K562 (cell line): ENCODE results near the gene QARS1. TPM values are rescaled to one million over a fixed set of nuclear protein-coding genes. Genes with fewer than 3 reads are reported as not detected.
A peak's percentile ranks its signal among the peaks of the same experiment; 100 is the strongest.

ENCODE experiments used
- CEBPB ChIP-seq: fragments of 450-650 bp; IDR thresholded peaks from 2 replicates; pipeline ENCODE4 v1.6.1; 2016; ENCODE audit warnings: missing genetic modification characterization, missing compliant biosample characterization
- CHD1 ChIP-seq: fragments of 200-600 bp; sonication (generic); IDR thresholded peaks from one replicate; pipeline ENCODE4 v1.6.1; 2012; ENCODE audit warnings: mild to moderate bottlenecking, moderate library complexity, low read length, inconsistent platforms
- HLTF ChIP-seq: fragments of 450-650 bp; IDR thresholded peaks from 2 replicates; pipeline ENCODE4 v1.6.1; 2016
- HMG20A ChIP-seq: fragments of 450-650 bp; formaldehyde crosslinking; conservative IDR thresholded peaks from 2 replicates; pipeline ENCODE4 v1.4.0; 2020; ENCODE audit warnings: mild to moderate bottlenecking, mixed read lengths
- LEF1 ChIP-seq: fragments of 450-650 bp; IDR thresholded peaks from 2 replicates; pipeline ENCODE4 v1.6.1; 2016; ENCODE audit warnings: mild to moderate bottlenecking
- NR1H2 ChIP-seq: sonication (generic); formaldehyde crosslinking; IDR thresholded peaks from 2 replicates; pipeline ENCODE4 v1.4.0; 2020; ENCODE audit warnings: mild to moderate bottlenecking, missing genetic modification reagents
- PPARD ChIP-seq: fragments of 250-450 bp; sonication (Bioruptor Pico); IDR thresholded peaks from 2 replicates; pipeline ENCODE4 v1.8.0; 2022; ENCODE audit warnings: inconsistent platforms, mild to moderate bottlenecking, moderate library complexity
- RBBP5 ChIP-seq: fragments of 200-600 bp; sonication (generic); IDR thresholded peaks from 2 replicates; pipeline ENCODE4 v1.6.1; 2012; ENCODE audit warnings: borderline replicate concordance, mild to moderate bottlenecking, low read length, control low read depth, inconsistent platforms; ENCODE audit not compliant: insufficient read depth, poor library complexity, severe bottlenecking
- RCOR1 ChIP-seq, 2 experiments: IDR thresholded peaks; 2 replicates each; pipeline ENCODE4 v1.6.1; 2012; ENCODE audit warnings: low read depth in 2 of 2, low read length in 2 of 2, borderline replicate concordance in 1 of 2, improper control_type of control experiment in 1 of 2
- TFAP4 ChIP-seq: sonication (generic); formaldehyde crosslinking; IDR thresholded peaks from 2 replicates; pipeline ENCODE4 v1.8.0; 2022; ENCODE audit warnings: missing genetic modification reagents, mild to moderate bottlenecking, moderate library complexity, borderline replicate concordance
- ZBTB12 ChIP-seq: fragments of 250-450 bp; sonication (Bioruptor Pico); IDR thresholded peaks from 2 replicates; pipeline ENCODE4 v1.4.0; 2020
- ZNF354B ChIP-seq: fragments of 250-450 bp; sonication (Bioruptor Pico); IDR thresholded peaks from 2 replicates; pipeline ENCODE4 v1.4.0; 2020
- ZNF511 ChIP-seq: sonication (generic); formaldehyde crosslinking; IDR thresholded peaks from 2 replicates; pipeline ENCODE4 v1.8.0; 2022; ENCODE audit warnings: mild to moderate bottlenecking, missing genetic modification reagents
- ZNF79 ChIP-seq: fragments of 250-450 bp; sonication (Bioruptor Pico); IDR thresholded peaks from 2 replicates; pipeline ENCODE4 v1.4.0; 2020; ENCODE audit warnings: low read depth, mild to moderate bottlenecking, moderate library complexity
- polyA plus RNA-seq, 8 experiments: library from polyadenylated mRNA; depleted of rRNA in 4 of 8; stranded (reverse) in 5 of 8; unstranded in 3 of 8; fragments of >200 nt; fragmentation: Nextera tagmentation in 2 of 8; fragmentation: Illumina TruSeq in 1 of 8; extraction: Ambion mirVana in 2 of 8; extraction: Trizol in 1 of 8; gene quantifications; 2 replicates each; pipeline versions ENCODE4 v1.2.1 to v1.2.3, GENCODE V29; 2011 to 2014; ENCODE audit warnings: inconsistent platforms in 1 of 8, missing spikeins in 1 of 8
- total RNA-seq, 7 experiments: library from RNA; depleted of rRNA in 6 of 7; stranded (reverse); fragments of >200 nt in 6 of 7; fragmentation: Illumina TruSeq in 2 of 7; extraction: Trizol in 2 of 7; gene quantifications; 2 replicates each; pipeline versions ENCODE4 v1.2.1 to v1.2.3, GENCODE V29; 2011 to 2021; ENCODE audit warnings: low replicate concordance in 1 of 7
- TF ChIP-seq, protein P1 (sequence below), 3 experiments: fragments of 200-800 bp in 1 of 3; fragments of 250-450 bp in 1 of 3; fragments of 450-650 bp in 1 of 3; sonication (Bioruptor Pico) in 1 of 3; sonication (Bioruptor generic) in 1 of 3; formaldehyde crosslinking in 1 of 3; IDR thresholded peaks; 2 replicates each; pipeline versions ENCODE4 v1.6.1 to v1.8.0; 2016 to 2022; ENCODE audit warnings: mild to moderate bottlenecking in 2 of 3, missing genetic modification characterization in 2 of 3, missing compliant biosample characterization in 1 of 3, moderate library complexity in 1 of 3
- TF ChIP-seq, protein P2 (sequence below): fragments of 150-350 bp; IDR thresholded peaks from 2 replicates; pipeline ENCODE4 v1.6.1; 2014; ENCODE audit warnings: low read depth, mild to moderate bottlenecking, low read length, borderline replicate concordance
- TF ChIP-seq, protein P3 (sequence below): sonication (generic); formaldehyde crosslinking; IDR thresholded peaks from 2 replicates; pipeline ENCODE4 v1.8.0; 2022; ENCODE audit warnings: mild to moderate bottlenecking, low read depth, missing genetic modification reagents

QARS1 gene
- total and polyA plus RNA-seq, 9 of the 15 experiments (the other 6 are each of a cell fraction or from before 2014, with no cell fraction given): 148 to 310 (median 273) TPM

DNA sequence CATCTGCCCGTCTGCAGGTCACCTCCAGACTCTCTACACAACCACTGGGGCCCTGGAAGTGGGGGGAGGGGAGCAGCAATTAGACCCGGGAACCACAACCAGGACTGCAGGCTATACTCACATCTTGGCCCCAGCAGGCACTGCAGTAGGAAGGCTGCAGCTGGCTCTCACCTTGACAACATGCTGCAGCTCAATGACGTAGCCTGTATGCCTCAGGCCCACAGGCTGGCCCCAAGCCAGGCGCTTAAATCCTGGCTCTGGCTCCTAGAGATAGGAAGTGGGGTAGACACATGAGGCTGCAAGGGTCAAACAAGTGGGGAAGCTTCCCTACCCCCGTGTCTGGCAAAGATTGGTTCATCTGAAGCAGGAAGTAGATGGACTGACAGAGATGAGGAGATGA is 6.1 kb downstream of the QARS1 start (continued):
- TF ChIP-seq NR1H2 (CRISPR knock-in tag): no peak
- TF ChIP-seq RCOR1 (IDR thresholded peaks at IDR 0.05; ENCODE audit: borderline replicate concordance in 1 of 2, low read depth in 2 of 2, low read length in 2 of 2): peak; percentile 20 to 75; a peak in 2 of 4 replicates
- no peak for TF ChIP-seq ZBTB12 (CRISPR knock-in tag)
- TF ChIP-seq HMG20A (CRISPR knock-in tag): no peak
- no peak for TF ChIP-seq PPARD (CRISPR knock-in tag)
- no peak for TF ChIP-seq HLTF
- TF ChIP-seq ZNF511: no peak
- no peak for TF ChIP-seq ZNF79 (CRISPR knock-in tag)
- peak; percentile 90 for TF ChIP-seq TFAP4 (CRISPR knock-in tag)
- no peak for TF ChIP-seq LEF1
- no peak for TF ChIP-seq CEBPB (tag)
- TF ChIP-seq, protein P1, sequence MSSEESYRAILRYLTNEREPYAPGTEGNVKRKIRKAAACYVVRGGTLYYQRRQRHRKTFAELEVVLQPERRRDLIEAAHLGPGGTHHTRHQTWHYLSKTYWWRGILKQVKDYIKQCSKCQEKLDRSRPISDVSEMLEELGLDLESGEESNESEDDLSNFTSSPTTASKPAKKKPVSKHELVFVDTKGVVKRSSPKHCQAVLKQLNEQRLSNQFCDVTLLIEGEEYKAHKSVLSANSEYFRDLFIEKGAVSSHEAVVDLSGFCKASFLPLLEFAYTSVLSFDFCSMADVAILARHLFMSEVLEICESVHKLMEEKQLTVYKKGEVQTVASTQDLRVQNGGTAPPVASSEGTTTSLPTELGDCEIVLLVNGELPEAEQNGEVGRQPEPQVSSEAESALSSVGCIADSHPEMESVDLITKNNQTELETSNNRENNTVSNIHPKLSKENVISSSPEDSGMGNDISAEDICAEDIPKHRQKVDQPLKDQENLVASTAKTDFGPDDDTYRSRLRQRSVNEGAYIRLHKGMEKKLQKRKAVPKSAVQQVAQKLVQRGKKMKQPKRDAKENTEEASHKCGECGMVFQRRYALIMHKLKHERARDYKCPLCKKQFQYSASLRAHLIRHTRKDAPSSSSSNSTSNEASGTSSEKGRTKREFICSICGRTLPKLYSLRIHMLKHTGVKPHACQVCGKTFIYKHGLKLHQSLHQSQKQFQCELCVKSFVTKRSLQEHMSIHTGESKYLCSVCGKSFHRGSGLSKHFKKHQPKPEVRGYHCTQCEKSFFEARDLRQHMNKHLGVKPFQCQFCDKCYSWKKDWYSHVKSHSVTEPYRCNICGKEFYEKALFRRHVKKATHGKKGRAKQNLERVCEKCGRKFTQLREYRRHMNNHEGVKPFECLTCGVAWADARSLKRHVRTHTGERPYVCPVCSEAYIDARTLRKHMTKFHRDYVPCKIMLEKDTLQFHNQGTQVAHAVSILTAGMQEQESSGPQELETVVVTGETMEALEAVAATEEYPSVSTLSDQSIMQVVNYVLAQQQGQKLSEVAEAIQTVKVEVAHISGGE (CRISPR knock-in tag; IDR thresholded peaks at IDR 0.05): no peak
- TF ChIP-seq, protein P2, sequence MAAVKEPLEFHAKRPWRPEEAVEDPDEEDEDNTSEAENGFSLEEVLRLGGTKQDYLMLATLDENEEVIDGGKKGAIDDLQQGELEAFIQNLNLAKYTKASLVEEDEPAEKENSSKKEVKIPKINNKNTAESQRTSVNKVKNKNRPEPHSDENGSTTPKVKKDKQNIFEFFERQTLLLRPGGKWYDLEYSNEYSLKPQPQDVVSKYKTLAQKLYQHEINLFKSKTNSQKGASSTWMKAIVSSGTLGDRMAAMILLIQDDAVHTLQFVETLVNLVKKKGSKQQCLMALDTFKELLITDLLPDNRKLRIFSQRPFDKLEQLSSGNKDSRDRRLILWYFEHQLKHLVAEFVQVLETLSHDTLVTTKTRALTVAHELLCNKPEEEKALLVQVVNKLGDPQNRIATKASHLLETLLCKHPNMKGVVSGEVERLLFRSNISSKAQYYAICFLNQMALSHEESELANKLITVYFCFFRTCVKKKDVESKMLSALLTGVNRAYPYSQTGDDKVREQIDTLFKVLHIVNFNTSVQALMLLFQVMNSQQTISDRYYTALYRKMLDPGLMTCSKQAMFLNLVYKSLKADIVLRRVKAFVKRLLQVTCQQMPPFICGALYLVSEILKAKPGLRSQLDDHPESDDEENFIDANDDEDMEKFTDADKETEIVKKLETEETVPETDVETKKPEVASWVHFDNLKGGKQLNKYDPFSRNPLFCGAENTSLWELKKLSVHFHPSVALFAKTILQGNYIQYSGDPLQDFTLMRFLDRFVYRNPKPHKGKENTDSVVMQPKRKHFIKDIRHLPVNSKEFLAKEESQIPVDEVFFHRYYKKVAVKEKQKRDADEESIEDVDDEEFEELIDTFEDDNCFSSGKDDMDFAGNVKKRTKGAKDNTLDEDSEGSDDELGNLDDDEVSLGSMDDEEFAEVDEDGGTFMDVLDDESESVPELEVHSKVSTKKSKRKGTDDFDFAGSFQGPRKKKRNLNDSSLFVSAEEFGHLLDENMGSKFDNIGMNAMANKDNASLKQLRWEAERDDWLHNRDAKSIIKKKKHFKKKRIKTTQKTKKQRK: no peak
- TF ChIP-seq CHD1: no peak
- no peak for TF ChIP-seq RBBP5
- no peak for TF ChIP-seq ZNF354B (CRISPR knock-in tag)
- TF ChIP-seq, protein P3, sequence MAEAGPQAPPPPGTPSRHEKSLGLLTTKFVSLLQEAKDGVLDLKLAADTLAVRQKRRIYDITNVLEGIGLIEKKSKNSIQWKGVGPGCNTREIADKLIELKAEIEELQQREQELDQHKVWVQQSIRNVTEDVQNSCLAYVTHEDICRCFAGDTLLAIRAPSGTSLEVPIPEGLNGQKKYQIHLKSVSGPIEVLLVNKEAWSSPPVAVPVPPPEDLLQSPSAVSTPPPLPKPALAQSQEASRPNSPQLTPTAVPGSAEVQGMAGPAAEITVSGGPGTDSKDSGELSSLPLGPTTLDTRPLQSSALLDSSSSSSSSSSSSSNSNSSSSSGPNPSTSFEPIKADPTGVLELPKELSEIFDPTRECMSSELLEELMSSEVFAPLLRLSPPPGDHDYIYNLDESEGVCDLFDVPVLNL (CRISPR knock-in tag): no peak
